Ovary (tissue), 3 donors: Measurements from ENCODE around the gene IDH2.

Experiments
- EP300 ChIP-seq: sonication (generic); formaldehyde crosslinking; IDR thresholded peaks from one replicate; pipeline ENCODE4 v1.6.1; 2017; ENCODE audit warnings: antibody characterized with exemption
- TF ChIP-seq, protein P1 (sequence below), 3 donors: fragments of 450-650 bp in 2 of 3; fragments of 200-600 bp in 1 of 3; IDR thresholded peaks; one replicate each; pipeline versions ENCODE4 v1.5.1 to v1.8.0; 2016 to 2022; ENCODE audit warnings: antibody characterized with exemption in 3 of 3, mild to moderate bottlenecking in 1 of 3
- donor health status: DM: no; HTN: no; CAD: no.

- TF ChIP-seq, protein P1, sequence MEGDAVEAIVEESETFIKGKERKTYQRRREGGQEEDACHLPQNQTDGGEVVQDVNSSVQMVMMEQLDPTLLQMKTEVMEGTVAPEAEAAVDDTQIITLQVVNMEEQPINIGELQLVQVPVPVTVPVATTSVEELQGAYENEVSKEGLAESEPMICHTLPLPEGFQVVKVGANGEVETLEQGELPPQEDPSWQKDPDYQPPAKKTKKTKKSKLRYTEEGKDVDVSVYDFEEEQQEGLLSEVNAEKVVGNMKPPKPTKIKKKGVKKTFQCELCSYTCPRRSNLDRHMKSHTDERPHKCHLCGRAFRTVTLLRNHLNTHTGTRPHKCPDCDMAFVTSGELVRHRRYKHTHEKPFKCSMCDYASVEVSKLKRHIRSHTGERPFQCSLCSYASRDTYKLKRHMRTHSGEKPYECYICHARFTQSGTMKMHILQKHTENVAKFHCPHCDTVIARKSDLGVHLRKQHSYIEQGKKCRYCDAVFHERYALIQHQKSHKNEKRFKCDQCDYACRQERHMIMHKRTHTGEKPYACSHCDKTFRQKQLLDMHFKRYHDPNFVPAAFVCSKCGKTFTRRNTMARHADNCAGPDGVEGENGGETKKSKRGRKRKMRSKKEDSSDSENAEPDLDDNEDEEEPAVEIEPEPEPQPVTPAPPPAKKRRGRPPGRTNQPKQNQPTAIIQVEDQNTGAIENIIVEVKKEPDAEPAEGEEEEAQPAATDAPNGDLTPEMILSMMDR (IDR thresholded peaks at IDR 0.05): no peak
- TF ChIP-seq EP300: no peak
Observed at GRCh38 chr15:90084876-90085423, 17.3 kb downstream of the IDH2 start.
